ENCODE results near the gene DPH2.

- TF ChIP-seq CTCF (IDR thresholded peaks at IDR 0.05), result no peak
- no peak for TF ChIP-seq POLR2A (IDR thresholded peaks at IDR 0.05)
- TF ChIP-seq POLR2AphosphoS5 (IDR thresholded peaks at IDR 0.05; ENCODE audit: insufficient read depth in 1 of 2, low read depth in 1 of 2), result no peak
These were observed 18.5 kb upstream of the DPH2 start for GRCh38 chr1:43951021-43951985.
